GM12878 (cell line): ENCODE data around the gene GPSM1.

ENCODE experiments used
- BHLHE40 ChIP-seq, 2 experiments: fragments of 450-650 bp in 1 of 2; IDR thresholded peaks; 2 replicates each; pipeline ENCODE4 v1.6.1; 2011 to 2017; ENCODE audit warnings: low read depth in 2 of 2, borderline replicate concordance in 1 of 2, improper control_type of control experiment in 1 of 2, low read length in 1 of 2, mild to moderate bottlenecking in 1 of 2
- CBFB ChIP-seq: IDR thresholded peaks from 2 replicates; pipeline ENCODE4 v1.6.1; 2016; ENCODE audit warnings: antibody characterized with exemption, low read depth
- CHD1 ChIP-seq: IDR thresholded peaks from 2 replicates; pipeline ENCODE4 v1.6.1; 2012; ENCODE audit warnings: low read depth, low read length, improper control_type of control experiment
- EP300 ChIP-seq, 2 experiments: fragments of 150-350 bp in 1 of 2; IDR thresholded peaks; 2 replicates each; pipeline ENCODE4 v1.6.1; 2011 to 2012; ENCODE audit warnings: low read depth in 2 of 2, low read length in 2 of 2, borderline replicate concordance in 1 of 2, improper control_type of control experiment in 1 of 2, inconsistent platforms in 1 of 2; ENCODE audit not compliant: control insufficient read depth in 1 of 2
- GABPA ChIP-seq: IDR thresholded peaks from 2 replicates; pipeline ENCODE4 v1.6.1; 2014; ENCODE audit warnings: antibody characterized with exemption, low read depth, mild to moderate bottlenecking, inconsistent platforms
- NR2C2 ChIP-seq: IDR thresholded peaks from 2 replicates; pipeline ENCODE4 v1.6.1; 2011; ENCODE audit warnings: borderline replicate concordance, low read depth; ENCODE audit not compliant: control insufficient read depth, insufficient read length
- POLR2AphosphoS5 ChIP-seq: IDR thresholded peaks from 2 replicates; pipeline ENCODE4 v1.6.1; 2011; ENCODE audit warnings: mild to moderate bottlenecking, low read length, inconsistent platforms
- SIX5 ChIP-seq: IDR thresholded peaks from 2 replicates; pipeline ENCODE4 v1.6.1; 2011; ENCODE audit warnings: mild to moderate bottlenecking, low read depth, low read length, moderate library complexity; ENCODE audit not compliant: severe bottlenecking
- USF2 ChIP-seq: IDR thresholded peaks from 2 replicates; pipeline ENCODE4 v1.6.1; 2011; ENCODE audit warnings: low read depth, low read length, improper control_type of control experiment, borderline replicate concordance
- TF ChIP-seq, protein P1 (sequence below), 3 experiments: IDR thresholded peaks in 2 of 3; conservative IDR thresholded peaks in 1 of 3; 2 replicates each; pipeline ENCODE4 v1.5.1; 2011; ENCODE audit warnings: low read depth in 3 of 3, low read length in 3 of 3, mild to moderate bottlenecking in 3 of 3, control low read depth in 2 of 3, moderate library complexity in 2 of 3, inconsistent platforms in 1 of 3, mixed read lengths in 1 of 3; ENCODE audit not compliant: control insufficient read depth in 2 of 3, insufficient read depth in 1 of 3; ENCODE audit errors: extremely low read depth in 1 of 3
- TF ChIP-seq, protein P2 (sequence below): fragments of 450-650 bp; IDR thresholded peaks from 2 replicates; pipeline ENCODE4 v1.6.1; 2016; ENCODE audit warnings: mild to moderate bottlenecking, moderate library complexity, borderline replicate concordance

- no peak for TF ChIP-seq CBFB
- TF ChIP-seq, protein P1, sequence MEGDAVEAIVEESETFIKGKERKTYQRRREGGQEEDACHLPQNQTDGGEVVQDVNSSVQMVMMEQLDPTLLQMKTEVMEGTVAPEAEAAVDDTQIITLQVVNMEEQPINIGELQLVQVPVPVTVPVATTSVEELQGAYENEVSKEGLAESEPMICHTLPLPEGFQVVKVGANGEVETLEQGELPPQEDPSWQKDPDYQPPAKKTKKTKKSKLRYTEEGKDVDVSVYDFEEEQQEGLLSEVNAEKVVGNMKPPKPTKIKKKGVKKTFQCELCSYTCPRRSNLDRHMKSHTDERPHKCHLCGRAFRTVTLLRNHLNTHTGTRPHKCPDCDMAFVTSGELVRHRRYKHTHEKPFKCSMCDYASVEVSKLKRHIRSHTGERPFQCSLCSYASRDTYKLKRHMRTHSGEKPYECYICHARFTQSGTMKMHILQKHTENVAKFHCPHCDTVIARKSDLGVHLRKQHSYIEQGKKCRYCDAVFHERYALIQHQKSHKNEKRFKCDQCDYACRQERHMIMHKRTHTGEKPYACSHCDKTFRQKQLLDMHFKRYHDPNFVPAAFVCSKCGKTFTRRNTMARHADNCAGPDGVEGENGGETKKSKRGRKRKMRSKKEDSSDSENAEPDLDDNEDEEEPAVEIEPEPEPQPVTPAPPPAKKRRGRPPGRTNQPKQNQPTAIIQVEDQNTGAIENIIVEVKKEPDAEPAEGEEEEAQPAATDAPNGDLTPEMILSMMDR (IDR thresholded peaks at IDR 0.05 in 2 of 3, conservative IDR thresholded peaks at IDR 0.05 in 1 of 3; ENCODE audit: control insufficient read depth in 2 of 3, extremely low read depth in 1 of 3, insufficient read depth in 1 of 3, low read depth in 3 of 3, low read length in 3 of 3): no peak
- TF ChIP-seq POLR2AphosphoS5: no peak
- TF ChIP-seq EP300 (IDR thresholded peaks at IDR 0.05; ENCODE audit: borderline replicate concordance in 1 of 2, control insufficient read depth in 1 of 2, low read depth in 2 of 2, low read length in 2 of 2): no peak
- TF ChIP-seq NR2C2: no peak
- TF ChIP-seq, protein P2, sequence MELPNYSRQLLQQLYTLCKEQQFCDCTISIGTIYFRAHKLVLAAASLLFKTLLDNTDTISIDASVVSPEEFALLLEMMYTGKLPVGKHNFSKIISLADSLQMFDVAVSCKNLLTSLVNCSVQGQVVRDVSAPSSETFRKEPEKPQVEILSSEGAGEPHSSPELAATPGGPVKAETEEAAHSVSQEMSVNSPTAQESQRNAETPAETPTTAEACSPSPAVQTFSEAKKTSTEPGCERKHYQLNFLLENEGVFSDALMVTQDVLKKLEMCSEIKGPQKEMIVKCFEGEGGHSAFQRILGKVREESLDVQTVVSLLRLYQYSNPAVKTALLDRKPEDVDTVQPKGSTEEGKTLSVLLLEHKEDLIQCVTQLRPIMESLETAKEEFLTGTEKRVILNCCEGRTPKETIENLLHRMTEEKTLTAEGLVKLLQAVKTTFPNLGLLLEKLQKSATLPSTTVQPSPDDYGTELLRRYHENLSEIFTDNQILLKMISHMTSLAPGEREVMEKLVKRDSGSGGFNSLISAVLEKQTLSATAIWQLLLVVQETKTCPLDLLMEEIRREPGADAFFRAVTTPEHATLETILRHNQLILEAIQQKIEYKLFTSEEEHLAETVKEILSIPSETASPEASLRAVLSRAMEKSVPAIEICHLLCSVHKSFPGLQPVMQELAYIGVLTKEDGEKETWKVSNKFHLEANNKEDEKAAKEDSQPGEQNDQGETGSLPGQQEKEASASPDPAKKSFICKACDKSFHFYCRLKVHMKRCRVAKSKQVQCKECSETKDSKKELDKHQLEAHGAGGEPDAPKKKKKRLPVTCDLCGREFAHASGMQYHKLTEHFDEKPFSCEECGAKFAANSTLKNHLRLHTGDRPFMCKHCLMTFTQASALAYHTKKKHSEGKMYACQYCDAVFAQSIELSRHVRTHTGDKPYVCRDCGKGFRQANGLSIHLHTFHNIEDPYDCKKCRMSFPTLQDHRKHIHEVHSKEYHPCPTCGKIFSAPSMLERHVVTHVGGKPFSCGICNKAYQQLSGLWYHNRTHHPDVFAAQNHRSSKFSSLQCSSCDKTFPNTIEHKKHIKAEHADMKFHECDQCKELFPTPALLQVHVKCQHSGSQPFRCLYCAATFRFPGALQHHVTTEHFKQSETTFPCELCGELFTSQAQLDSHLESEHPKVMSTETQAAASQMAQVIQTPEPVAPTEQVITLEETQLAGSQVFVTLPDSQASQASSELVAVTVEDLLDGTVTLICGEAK: no peak
- TF ChIP-seq SIX5: no peak
- no peak for TF ChIP-seq BHLHE40 (IDR thresholded peaks at IDR 0.05; ENCODE audit: borderline replicate concordance in 1 of 2, low read depth in 2 of 2, low read length in 1 of 2)
- no peak for TF ChIP-seq GABPA
- TF ChIP-seq CHD1: no peak
- no peak for TF ChIP-seq USF2
Measured at GRCh38 chr9:136302527-136302926, 24.8 kb upstream of the GPSM1 start.
